CD4-positive, alpha-beta T cell treated with Interleukin-12 subunit alpha and Interleukin-12 subunit beta, for 1 hour (primary cell): ENCODE results near the gene IGF2BP3.
A peak's percentile ranks its signal among the peaks of the same experiment; 100 is the strongest.

Experiments
- DNase-seq: peaks from one replicate; pipeline ENCODE4 v3.0.0-alpha.2; 2020

Gene IGF2BP3

DNA sequence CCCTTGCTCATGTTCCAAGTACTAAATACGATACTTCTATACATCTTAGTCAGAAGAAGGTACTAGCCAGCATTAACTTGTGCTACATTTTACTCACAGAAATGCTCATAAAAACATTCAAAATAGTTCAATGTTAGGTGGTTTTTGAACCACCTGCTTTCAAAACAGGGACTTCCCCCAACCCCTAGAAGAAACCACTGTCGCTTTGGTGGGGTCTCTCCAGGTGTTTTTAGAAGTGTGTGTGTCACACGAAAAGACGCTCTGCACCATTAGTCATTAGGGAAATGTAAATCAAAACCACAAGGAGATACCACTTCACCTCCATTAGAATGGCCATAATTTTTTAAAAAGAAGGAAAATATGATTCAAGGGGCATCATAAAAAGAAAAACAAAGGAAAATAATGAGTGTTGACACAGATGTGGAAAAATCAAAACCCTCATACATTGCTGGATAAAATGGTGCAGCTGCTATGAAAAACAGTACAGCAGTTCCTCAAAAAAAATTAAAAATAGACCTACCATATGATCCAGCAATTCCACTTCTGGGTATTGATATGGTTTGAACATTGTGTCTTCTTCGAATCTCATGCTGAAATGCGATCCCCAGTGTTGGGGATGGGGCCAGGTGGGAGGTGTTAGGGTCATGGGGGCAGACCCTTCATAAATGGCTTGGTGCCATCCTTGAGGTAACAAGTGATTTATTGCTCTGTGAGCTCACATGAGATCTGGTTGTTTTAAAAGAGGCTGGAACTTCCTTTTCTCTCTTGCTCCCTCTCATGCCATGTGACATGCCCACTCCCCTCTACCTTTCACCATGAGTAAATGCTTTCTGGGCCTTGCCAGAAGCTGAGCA, 96.9 kb downstream of the IGF2BP3 start:
- DNase-seq: peak; percentile 26

- no peak for DNase-seq
Observed at GRCh38 chr7:23372611-23373010, 97.7 kb downstream of the IGF2BP3 start.

- DNase-seq: no peak
Observed at GRCh38 chr7:23371654-23372053, 98.6 kb downstream of the IGF2BP3 start.

- no peak for DNase-seq
Observed at GRCh38 chr7:23369695-23370404, 100.4 kb downstream of the IGF2BP3 start.

DNA sequence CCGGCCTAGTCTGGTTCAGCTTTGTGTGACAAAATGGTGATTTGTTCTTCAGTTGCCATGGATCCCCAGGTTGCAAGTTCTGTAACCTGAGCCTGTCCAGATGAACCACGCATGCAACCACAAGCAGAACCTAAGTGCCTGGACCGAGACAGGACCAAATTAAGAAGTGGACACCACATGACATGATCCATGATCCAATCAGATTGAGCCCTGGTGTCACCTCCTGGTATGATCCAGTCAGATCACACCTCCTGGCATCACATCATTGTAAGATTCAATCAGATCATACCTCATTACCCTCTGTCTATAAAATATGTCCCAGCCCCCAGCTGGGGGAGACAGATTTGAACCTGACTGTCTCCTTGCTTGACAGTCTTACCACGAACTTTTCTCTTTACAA, 101.2 kb downstream of the IGF2BP3 start:
- no peak for DNase-seq

GRCh38 chr7:23358152-23358674, 112.1 kb downstream of the IGF2BP3 start:
- DNase-seq: no peak

DNA sequence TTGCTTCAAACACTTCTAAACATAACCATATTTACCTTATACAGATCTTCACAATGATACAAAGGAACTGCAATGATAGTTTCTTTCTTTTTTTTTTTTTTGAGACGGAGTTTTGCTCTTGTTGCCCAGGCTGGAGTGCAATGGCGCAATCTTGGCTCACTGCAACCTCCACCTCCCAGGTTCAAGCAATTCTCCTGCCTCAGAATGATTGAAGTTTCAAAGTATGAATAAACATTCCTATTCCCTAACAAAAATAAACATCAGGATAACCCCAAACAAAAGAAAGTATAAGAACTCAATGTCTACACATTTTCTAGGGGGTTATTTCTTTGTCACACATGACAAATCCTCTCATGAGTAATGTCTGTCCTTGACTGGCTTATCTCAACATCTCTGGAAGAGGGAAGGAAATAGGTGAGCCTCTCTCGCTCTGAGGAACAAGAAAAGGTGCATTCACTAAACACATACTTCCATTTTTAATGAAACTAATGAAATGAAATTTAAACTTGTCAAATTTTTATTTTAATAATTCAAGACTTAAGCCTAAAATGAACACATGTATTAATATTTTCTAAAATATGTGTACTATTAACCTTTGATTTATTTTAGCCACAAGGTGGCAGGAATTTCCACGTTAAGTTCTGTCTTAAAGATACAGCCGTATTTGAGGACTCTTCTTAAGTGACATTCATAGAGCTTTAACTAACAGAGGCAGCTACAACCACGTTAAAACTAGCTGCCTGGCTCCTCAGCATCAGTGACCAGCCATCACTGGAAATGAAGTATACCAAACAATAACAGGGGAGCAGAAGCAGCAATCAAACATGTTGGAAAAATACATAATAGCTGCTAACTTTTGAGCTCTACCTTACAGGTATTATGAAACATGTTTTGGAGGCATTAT, 112.8 kb downstream of the IGF2BP3 start:
- DNase-seq: peak; percentile 10

GRCh38 chr7:23356726-23357125, 113.6 kb downstream of the IGF2BP3 start:
- no peak for DNase-seq

DNA sequence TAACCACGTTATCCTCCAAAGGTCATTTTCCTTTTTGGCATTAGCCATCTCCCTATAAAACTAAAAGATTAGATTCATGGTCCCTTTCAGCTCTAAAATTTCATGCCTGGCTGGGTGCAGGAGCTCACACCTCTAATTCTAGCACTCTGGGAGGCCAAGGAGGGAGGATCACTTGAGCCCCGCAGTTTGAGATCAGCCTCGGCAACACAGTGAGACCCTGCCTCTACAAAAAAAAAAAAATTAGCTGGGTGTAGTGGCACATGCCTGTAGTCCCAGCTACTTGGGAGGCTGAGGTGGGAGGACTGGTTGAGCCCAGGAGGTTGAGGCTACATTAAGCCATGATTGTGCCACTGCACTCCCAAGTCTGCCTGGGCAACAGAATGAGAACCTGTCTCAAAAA, 114.1 kb downstream of the IGF2BP3 start:
- DNase-seq: no peak

GRCh38 chr7:23353172-23353571, 117.1 kb downstream of the IGF2BP3 start:
- DNase-seq: no peak

- no peak for DNase-seq
Observed at GRCh38 chr7:23350466-23350865, 119.8 kb downstream of the IGF2BP3 start.

- no peak for DNase-seq
Observed at GRCh38 chr7:23349484-23350157, 120.7 kb downstream of the IGF2BP3 start.

DNA sequence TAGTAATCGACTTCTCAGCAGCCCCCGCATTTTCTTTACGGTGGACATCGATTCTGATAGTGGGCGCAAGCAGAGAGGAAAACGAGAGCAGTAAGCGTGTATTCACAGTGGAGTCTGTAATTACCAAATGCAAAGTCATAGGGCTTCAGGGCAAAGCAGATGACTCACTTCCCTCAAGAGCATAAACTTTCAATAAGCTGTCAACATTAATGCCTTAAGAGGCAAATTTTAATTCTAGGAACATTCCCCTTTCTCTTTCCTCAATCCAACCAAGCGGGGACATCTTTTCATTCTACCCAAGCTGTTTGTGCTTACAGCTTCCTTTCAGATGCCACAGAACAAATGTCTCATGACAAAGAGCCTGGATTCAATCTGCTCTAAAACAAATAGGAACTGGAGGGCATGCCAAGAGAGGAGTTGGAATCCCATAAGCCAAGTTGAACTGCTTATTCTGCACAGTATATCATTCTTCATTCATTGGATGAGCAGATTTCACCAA, 122.6 kb downstream of the IGF2BP3 start:
- no peak for DNase-seq

GRCh38 chr7:23347033-23347681, 123.1 kb downstream of the IGF2BP3 start:
- DNase-seq: no peak

DNA sequence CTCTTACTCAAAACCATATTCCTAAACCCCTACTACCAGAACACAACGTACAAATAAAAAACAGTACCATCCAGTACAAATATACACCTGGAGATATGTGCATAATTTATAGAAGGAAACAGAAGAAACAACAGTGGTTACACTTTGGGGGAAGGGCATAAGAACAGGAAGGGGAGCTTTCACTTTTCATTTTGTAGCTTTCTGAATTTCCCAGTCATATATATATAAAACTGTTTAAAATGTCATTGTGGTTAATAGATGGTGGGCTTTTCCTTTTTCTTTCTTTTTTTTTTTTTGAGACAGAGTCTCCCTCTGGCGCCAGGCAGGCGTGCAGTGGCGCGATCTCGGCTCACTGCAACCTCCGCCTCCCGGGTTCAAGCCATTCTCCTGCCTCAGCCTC, 124.0 kb downstream of the IGF2BP3 start:
- peak; percentile 36 for DNase-seq

- no peak for DNase-seq
Observed at GRCh38 chr7:23345601-23346000, 124.7 kb downstream of the IGF2BP3 start.

GRCh38 chr7:23343806-23344475, 126.3 kb downstream of the IGF2BP3 start:
- DNase-seq: no peak

DNA sequence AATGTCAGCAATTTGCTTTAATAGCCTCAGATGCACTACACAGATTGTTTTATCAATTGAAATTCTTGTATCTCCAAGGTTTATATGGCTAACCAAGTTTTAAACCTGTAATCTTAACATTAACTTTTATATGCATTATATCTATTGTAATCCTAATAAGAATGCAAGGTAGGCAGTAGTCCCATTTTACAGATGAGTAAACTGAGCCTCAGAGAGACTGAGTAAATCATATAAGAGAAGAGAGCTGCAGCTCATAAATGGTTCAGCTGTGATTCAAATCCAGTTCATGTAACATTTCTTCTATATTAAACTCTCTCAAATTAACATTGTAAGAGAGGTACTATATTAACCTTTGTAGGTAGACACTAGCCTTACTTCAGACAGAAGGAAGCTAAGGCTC, 127.2 kb downstream of the IGF2BP3 start:
- no peak for DNase-seq

- no peak for DNase-seq
Observed at GRCh38 chr7:23341846-23342598, 128.3 kb downstream of the IGF2BP3 start.

- no peak for DNase-seq
Observed at GRCh38 chr7:23338863-23339262, 131.4 kb downstream of the IGF2BP3 start.
